CD4-positive, alpha-beta T cell treated with Interleukin-15 for 4 hours (primary cell): ENCODE results near the gene RHOC.

Experiments
- DNase-seq: peaks from one replicate; pipeline ENCODE4 v3.0.0-alpha.2; 2020; ENCODE audit warnings: low spot score

RHOC gene

GRCh38 chr1:112701227-112702066 lies 5.5 kb downstream of the RHOC start:
- DNase-seq = no peak

DNA sequence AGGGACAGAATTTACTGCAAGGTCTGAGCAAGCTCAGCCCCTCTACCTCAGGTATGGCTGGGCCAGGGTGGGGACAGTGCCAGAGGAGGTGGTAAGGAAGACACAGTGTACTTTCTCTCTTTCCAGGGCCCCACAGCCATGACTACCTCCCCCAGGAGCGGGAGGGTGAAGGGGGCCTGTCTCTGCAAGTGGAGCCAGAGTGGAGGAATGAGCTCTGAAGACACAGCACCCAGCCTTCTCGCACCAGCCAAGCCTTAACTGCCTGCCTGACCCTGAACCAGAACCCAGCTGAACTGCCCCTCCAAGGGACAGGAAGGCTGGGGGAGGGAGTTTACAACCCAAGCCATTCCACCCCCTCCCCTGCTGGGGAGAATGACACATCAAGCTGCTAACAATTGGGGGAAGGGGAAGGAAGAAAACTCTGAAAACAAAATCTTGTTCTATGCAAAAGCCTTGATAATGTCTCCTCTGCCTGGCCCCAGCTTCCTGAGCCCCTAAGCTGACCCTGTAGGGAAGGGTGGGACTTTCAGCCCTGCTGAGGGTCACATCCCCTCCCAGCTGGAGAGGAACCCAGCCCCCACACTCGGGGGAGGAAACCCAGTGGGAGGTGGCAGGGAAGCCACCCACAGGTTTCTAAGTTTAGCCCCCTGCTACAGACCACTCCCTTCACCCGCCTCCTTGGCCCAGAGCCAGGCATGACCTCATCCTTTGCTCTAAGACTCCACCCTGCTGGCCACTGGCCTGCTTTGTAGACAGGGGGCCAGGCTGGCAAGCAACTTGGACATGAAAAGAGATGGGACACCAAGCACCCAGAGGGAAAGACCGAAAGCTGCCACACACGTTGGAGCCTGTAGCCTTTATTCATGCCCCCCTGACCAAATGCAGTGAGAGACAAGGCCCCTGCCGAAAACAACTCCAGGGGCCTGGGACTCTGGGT lies 6.4 kb downstream of the RHOC start:
- DNase-seq = peak; percentile 70

GRCh38 chr1:112699425-112700144 lies 7.3 kb downstream of the RHOC start:
- no peak for DNase-seq

GRCh38 chr1:112698366-112699310 lies 8.3 kb downstream of the RHOC start:
- no peak for DNase-seq

DNA sequence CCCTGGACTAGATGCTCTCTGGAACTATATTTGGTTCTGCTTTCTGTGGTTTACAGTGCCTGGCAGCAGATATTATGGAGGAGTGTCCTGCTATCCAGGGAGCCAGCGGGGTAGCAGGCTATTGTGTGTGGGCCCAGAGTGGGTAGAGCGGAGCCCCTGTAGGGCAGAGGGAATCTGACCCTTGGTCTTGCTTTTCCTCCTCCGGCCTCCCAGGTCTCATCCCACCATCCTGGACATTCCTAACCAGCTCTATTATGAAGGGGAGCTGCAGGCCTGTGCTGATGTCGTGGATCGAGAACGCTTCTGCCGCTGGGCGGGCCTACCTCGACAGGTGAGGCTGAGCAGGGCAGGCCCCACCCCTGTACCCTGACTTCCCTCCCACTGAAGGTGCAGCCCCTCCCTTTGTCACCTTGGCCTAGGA lies 9.1 kb downstream of the RHOC start:
- no peak for DNase-seq

DNA sequence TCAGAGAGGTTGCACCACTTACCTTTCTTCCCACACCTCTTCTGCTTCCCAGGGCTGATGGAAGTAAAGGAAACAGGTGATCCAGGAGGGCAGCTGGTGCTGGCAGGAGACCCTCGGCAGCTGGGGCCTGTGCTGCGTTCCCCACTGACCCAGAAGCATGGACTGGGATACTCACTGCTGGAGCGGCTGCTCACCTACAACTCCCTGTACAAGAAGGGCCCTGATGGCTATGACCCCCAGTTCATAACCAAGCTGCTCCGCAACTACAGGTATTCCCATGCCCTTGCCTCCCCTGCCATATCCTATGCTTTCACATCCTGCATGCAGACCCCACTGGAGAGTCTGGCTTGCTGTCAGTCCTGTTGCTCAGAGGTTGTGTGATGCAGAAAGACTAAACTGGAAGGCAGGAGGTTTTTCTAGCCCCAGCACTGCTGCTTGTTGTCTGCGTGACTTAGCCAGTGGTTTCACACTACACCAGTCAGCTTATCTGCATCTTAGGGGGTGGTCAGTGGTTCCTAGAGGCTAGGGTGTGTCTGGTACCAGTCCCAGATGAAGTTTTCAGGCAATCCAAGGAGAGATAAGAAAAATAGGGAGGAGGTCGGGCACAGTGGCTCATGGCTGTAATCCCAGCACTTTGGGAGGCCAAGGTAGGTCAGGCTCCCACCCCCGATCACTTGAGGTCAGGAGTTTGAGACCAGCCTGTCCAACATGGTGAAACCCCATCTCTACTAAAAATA lies 10.2 kb downstream of the RHOC start:
- DNase-seq = no peak

GRCh38 chr1:112695276-112695675 lies 11.7 kb downstream of the RHOC start:
- no peak for DNase-seq

DNA sequence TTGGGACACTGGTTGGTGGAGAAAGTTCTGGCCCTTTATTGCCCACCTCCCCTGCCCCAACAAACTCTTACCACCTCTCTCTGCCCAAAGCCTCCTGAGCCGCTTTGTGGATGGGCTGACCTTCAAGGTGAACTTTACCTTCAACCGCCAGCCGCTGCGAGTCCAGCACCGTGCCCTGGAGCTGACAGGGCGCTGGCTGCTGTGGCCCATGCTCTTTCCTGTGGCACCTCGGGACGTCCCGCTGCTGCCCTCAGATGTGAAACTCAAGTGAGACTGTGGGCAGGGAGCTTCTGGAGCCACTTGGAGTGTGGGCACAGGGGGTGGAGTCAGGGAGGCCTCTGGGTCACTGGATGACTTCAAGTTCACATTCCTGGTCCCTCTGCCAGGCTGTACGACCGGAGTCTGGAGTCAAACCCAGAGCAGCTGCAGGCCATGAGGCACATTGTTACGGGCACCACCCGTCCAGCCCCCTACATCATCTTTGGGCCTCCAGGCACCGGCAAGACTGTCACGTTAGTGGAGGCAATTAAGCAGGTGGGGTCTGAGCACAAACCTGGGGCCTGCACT lies 12.5 kb downstream of the RHOC start:
- DNase-seq = no peak

DNA sequence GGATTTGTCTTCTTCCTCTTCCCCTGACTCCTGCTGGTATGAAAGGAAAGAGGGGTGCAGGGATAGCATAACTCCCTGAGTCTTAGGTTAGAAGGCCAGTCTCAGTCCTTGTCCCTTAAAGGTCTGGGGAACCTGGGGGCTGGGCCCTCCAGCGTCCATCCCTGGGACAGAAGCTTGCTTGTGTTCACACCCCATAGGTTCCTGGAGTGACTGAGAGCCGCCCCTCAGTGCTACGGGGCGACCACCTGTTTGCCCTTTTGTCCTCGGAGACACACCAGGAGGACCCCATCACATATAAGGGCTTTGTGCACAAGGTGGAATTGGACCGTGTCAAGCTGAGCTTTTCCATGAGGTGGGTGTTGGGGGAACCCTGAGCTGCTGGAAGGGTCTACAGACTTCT lies 13.1 kb downstream of the RHOC start:
- DNase-seq = no peak

DNA sequence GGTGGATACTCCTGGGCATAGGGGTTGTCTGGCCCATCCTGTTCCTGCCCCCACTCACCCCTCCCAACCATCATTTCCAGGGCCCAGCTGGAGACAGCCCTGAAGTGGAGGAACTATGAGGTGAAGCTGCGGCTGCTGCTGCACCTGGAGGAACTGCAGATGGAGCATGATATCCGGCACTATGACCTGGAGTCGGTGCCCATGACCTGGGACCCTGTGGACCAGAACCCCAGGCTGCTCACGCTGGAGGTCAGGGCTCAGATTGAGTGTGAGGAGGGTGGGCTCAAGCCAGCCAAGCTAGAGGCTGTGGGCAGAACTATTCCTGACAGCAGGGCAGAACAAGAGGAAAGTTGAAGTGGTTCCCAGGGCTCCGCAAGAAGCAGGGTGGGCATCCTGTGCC lies 14.2 kb downstream of the RHOC start:
- no peak for DNase-seq

- DNase-seq = no peak
Measured at GRCh38 chr1:112689842-112690237, 17.1 kb downstream of the RHOC start.

- no peak for DNase-seq
Measured at GRCh38 chr1:112689196-112689841, 17.6 kb downstream of the RHOC start.

GRCh38 chr1:112688781-112689193 lies 18.1 kb downstream of the RHOC start:
- no peak for DNase-seq

- DNase-seq = no peak
Measured at GRCh38 chr1:112687785-112688496, 19.0 kb downstream of the RHOC start.

GRCh38 chr1:112687361-112687760 lies 19.6 kb downstream of the RHOC start:
- DNase-seq = no peak

GRCh38 chr1:112686835-112687234 lies 20.1 kb downstream of the RHOC start:
- DNase-seq = no peak

GRCh38 chr1:112686417-112686816 lies 20.5 kb downstream of the RHOC start:
- no peak for DNase-seq

- no peak for DNase-seq
Measured at GRCh38 chr1:112685913-112686312, 21.0 kb downstream of the RHOC start.

DNA sequence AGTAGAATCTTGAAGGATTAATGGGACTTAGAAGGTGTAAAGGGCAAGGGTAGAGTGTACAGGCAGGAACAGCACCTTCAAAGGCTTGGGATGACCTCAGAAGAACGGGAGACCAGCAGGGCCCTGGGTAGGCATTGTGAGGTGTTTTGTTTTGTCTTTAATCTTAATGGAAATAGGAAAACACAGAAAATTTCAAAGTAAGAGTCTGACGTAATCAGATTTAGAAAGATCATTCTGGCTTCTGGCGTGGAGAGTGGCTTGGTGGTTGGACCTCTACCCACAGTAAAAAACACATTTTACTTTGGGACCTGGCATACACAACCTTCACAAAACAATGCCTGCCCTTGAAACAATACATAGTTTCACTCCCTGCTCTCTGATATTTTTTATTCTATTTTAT lies 28.3 kb downstream of the RHOC start:
- no peak for DNase-seq
